ENCODE measurements around the gene COL15A1. TPM values are rescaled to one million over a fixed set of nuclear protein-coding genes. Genes with fewer than 3 reads are reported as not detected.

COL15A1 gene
- total RNA-seq, 2 experiments from 2014 or later: 0.12 to 0.14 TPM

DNA sequence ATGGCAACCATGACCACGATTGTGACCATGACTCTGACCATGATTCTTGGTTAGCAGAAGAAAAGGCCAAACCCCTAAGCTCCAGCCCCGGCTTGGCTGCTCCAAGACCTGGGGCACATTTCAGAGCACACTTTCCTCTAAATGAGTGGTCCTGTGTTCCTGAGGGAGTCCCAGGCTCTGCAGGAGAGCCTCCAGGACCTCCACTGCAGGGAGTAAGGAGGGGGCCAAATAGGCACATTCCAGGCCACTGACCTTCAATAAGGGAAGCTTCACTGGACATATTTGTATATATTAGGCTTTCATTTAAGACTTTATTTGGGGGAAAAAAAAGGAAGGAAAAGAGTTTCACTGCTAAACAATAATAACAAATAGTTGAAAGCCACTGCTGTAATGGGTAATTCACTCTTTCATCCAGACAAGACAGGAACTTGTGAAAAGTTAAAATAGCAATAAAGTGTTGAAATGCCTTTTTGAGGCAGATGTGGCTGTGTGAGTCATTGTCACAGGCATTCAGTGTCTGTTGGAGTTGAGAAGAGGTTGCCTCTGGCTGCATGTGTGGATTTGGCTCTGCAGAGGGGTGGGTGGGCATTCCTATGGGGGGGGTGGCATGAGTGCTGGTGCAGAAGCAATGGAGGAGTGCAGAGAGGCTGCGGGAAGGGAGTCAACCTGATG, 97.3 kb downstream of the COL15A1 start:
- CTCF ChIA-PET: interaction anchor here (1.2 kb wide), 1 partner anchor 145 kb away, joined by 3 read pairs; no protein-coding TSS in a partner anchor
- H3K27ac Mint-ChIP-seq: no peak overlapping the region
- DNase-seq: no peak
- H3K36me3 Mint-ChIP-seq: peaks cover 6% of the 10 kb centered on the region
- intact Hi-C loops (cut with micrococcal nuclease): no loop called here
- POLR2A ChIA-PET: no interaction called here
- peaks cover 14% of the 10 kb centered on the region for H3K9me3 Mint-ChIP-seq
- peaks cover 17% of the 10 kb centered on the region for H3K4me1 Mint-ChIP-seq (ENCODE audit: low read depth)
- no peak overlapping the region for H3K4me3 Mint-ChIP-seq
- H3K27me3 Mint-ChIP-seq: no peaks in the 10 kb centered on the region

DNA sequence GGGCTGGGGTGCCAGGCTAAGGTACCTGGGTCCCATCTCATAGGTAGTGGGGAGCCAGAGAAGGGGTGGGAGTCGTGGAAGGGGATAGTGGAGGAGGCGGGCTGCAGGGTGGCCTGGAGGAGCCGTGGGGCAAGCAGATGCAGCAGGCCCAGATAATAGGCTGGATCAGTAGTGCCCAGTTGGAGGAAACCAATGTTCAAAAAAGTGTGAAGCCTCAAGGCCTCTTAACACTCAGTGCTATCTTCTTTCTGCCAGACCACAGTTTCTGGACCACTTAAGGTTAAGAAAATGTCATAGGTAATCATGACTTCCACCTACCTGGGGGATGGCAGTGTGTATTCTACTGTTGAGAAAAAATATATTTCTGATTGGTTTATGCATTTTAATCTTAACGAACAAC, 97.9 kb downstream of the COL15A1 start:
- peaks cover 17% of the 10 kb centered on the region for H3K4me1 Mint-ChIP-seq (ENCODE audit: low read depth)
- no peak overlapping the region for H3K4me3 Mint-ChIP-seq
- H3K36me3 Mint-ChIP-seq: peaks cover 6% of the 10 kb centered on the region
- peaks cover 14% of the 10 kb centered on the region for H3K9me3 Mint-ChIP-seq
- H3K27me3 Mint-ChIP-seq: no peaks in the 10 kb centered on the region
- no peak for DNase-seq
- H3K27ac Mint-ChIP-seq: no peak overlapping the region
- ChIA-PET POLR2A (no interaction called here), CTCF (no interaction called here)
- intact Hi-C loops (cut with micrococcal nuclease): no loop called here

DNA sequence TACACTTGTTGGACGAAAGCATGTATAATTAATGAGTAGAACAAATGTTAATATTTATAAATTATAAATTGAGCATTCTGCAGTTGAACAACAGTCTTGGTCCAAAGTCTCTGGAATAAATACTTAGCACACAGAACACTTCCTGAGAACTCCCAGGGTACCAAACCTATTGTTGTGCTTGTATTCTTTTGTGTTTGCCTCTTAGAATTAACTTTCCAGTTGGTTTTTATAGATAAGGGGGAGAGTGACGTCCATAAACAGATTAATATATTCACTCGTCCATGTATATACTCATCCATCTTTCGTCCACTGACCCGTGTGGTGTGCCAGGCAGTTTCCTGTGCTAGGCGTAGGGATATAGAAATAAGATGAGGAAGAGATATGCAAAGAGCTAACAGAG, 98.9 kb downstream of the COL15A1 start:
- H3K4me3 Mint-ChIP-seq: no peak overlapping the region
- H3K9me3 Mint-ChIP-seq: peaks cover 14% of the 10 kb centered on the region
- peaks cover 6% of the 10 kb centered on the region for H3K36me3 Mint-ChIP-seq
- peaks cover 17% of the 10 kb centered on the region for H3K4me1 Mint-ChIP-seq (ENCODE audit: low read depth)
- ChIA-PET CTCF (no interaction called here), POLR2A (no interaction called here)
- H3K27me3 Mint-ChIP-seq: no peaks in the 10 kb centered on the region
- intact Hi-C loops (cut with micrococcal nuclease): no loop called here
- DNase-seq: no peak
- no peak overlapping the region for H3K27ac Mint-ChIP-seq

DNA sequence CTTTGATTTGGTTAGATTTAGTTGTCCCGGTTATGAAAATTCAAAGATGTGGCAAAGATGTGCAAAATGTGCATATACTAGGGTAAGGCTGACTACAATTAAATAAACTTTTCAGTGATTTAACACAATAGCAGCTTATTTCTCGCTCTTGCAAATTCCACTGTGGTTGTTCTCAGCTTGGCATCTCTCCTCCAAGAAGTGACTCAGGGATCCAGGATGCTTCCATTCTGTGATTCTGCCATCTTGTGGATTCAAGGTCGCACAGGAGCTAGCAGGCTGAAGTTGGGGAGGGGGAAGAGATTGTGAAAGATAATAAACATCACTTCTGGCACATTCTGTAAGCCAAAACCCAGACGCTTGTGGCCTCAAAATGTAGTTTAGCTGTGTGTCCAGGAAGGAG, 101.1 kb downstream of the COL15A1 start:
- Mint-ChIP-seq H3K27me3 (no peaks in the 10 kb centered on the region), H3K36me3 (peaks cover 6% of the 10 kb centered on the region), H3K4me3 (no peak overlapping the region), H3K9me3 (peaks cover 14% of the 10 kb centered on the region), H3K27ac (no peak overlapping the region), H3K4me1 (ENCODE audit: low read depth) (peaks cover 13% of the 10 kb centered on the region)
- intact Hi-C loops (cut with micrococcal nuclease): no loop called here
- ChIA-PET POLR2A (no interaction called here), CTCF (no interaction called here)
- DNase-seq: no peak

DNA sequence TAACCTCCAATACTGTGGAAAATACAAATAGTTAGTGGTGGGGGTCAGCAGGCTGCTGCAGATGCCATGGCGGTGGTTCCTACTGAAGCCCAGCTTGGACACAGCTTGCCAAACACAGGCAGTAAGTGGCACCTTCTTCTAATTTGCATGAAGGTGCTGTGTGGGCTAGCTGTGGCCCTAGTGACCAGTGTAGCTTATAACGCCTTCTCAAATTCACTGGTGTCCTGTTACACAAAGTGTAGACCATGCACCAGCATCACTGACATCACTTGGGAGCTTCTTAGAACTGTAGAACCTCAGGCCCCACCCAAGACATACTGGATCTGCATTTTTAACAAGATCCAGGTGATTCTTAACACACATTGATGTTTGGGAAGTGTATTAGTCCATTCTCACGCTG, 102.4 kb downstream of the COL15A1 start:
- Mint-ChIP-seq H3K4me1 (ENCODE audit: low read depth) (peaks cover 7% of the 10 kb centered on the region), H3K9me3 (peaks cover 14% of the 10 kb centered on the region), H3K36me3 (peaks cover 6% of the 10 kb centered on the region), H3K27me3 (no peaks in the 10 kb centered on the region), H3K4me3 (no peak overlapping the region), H3K27ac (no peak overlapping the region)
- no peak for DNase-seq
- CTCF ChIA-PET: no interaction called here
- POLR2A ChIA-PET: no interaction called here
- intact Hi-C loops (cut with micrococcal nuclease): no loop called here

DNA sequence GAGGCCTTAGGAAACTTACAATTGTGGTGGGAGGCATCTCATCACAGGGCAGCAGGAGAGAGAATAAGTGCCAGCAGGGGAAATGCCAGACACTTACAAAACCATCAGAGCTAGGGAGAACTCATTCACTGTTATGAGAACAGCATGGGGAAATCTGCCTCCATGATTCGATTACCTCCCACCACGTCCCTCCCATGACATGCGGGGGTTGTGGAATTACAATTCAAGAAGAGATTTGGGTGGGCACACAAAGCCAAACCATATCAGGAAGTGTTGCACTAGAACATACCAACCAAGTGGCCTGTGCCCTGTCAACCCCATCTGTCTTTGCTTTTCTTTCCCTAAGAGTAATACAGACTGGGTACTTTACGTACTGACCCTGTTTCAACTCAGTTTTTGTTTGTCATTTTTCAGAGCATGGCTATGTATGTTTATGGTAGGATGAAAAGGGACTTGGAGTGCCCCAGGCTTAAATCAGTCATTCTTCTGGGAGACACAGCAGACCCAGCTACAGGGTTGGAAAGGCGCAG, 102.9 kb downstream of the COL15A1 start:
- Mint-ChIP-seq H3K9me3 (peaks cover 14% of the 10 kb centered on the region), H3K4me3 (no peak overlapping the region), H3K27me3 (no peaks in the 10 kb centered on the region), H3K4me1 (ENCODE audit: low read depth) (peaks cover 6% of the 10 kb centered on the region), H3K27ac (no peak overlapping the region), H3K36me3 (peaks cover 6% of the 10 kb centered on the region)
- intact Hi-C loops (cut with micrococcal nuclease): no loop called here
- POLR2A ChIA-PET: no interaction called here
- DNase-seq: no peak
- CTCF ChIA-PET: no interaction called here

DNA sequence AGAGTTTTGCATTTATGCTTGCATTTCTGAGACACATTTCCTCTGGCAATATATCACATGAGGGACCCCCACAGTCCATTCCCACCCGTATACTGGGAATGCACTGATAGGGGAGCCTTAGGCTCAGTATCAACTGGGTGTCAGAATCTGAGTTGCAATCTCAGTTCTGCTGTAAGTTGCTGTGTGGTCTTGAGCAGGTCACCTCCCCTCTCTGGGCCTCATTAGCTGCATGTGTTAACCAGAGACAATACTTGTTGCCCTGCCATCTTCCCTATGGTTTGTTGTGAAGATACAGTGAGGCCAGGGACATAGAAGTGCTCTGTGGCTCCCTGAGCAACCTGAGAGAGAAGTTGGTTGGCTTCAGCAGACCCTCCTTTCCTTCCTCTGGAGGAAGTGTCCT, 105.5 kb downstream of the COL15A1 start:
- H3K4me3 Mint-ChIP-seq: no peak overlapping the region
- H3K27me3 Mint-ChIP-seq: no peaks in the 10 kb centered on the region
- CTCF ChIA-PET: no interaction called here

DNA sequence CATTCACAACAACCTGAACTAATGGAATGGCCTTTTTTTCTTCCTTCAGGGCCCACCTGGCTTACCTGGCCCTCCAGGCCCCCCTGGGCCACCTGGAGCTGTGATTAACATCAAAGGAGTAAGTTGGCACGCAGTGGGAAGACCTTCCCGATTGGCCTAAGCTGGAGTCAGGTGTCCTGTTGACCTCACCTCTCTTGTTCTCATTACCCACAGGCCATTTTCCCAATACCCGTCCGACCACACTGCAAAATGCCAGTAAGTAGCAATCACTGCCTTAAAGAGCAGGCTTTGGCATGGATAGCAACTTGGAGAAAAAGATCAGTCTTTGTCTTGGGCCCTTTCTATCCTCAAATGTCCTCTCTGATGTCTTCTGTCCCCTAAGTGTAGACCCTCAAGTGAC, 105.9 kb downstream of the COL15A1 start:
- CTCF ChIA-PET: no interaction called here
- no peak overlapping the region for H3K4me3 Mint-ChIP-seq
- no peaks in the 10 kb centered on the region for H3K27me3 Mint-ChIP-seq
- no peaks in the 10 kb centered on the region for H3K36me3 Mint-ChIP-seq
- intact Hi-C loops (cut with micrococcal nuclease): no loop called here
- peaks cover 6% of the 10 kb centered on the region for H3K9me3 Mint-ChIP-seq
- no peak for DNase-seq
- POLR2A ChIA-PET: no interaction called here
- H3K4me1 Mint-ChIP-seq (ENCODE audit: low read depth): peaks cover 20% of the 10 kb centered on the region
- H3K27ac Mint-ChIP-seq: no peak overlapping the region

More for the DNA sequence above, 105.5 kb downstream of the COL15A1 start:
- no peak for DNase-seq
- POLR2A ChIA-PET: no interaction called here
- peaks cover 10% of the 10 kb centered on the region for H3K9me3 Mint-ChIP-seq
- H3K27ac Mint-ChIP-seq: no peak overlapping the region
- peaks cover 19% of the 10 kb centered on the region for H3K4me1 Mint-ChIP-seq (ENCODE audit: low read depth)
- peaks cover 1% of the 10 kb centered on the region for H3K36me3 Mint-ChIP-seq
- intact Hi-C loops (cut with micrococcal nuclease): no loop called here

DNA sequence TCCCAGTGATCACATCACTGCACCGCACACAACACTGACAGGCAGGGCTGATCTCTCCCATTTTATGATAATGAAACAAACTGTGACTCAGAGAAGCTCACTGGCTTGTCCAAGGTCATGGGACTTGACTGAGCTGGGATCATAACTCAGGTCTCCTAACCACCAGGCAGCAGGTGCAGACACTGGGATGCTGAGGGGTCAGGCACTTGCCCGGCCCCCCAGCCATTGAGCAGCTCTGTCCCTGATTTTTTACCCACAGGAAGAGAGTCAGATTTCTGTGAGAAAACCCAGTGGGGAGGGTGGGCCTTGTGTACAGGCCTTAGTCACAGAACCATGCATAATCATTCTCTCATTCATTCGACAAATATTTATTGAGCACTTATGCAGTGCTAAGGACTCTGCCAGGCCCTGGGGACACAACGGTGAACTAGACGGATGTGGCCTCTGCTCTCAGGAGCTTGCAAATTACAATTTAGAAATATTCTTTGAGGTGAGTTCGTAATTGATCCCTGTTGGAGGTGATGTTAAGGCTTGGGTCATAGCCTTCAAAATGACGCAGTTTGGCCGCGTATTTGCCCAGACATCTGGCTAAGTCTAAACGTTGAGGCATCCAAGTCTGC, 106.7 kb downstream of the COL15A1 start:
- CTCF ChIA-PET: no interaction called here
- DNase-seq: no peak
- intact Hi-C loops (cut with micrococcal nuclease): no loop called here
- H3K27ac Mint-ChIP-seq: no peak overlapping the region
- H3K36me3 Mint-ChIP-seq: no peaks in the 10 kb centered on the region
- POLR2A ChIA-PET: no interaction called here
- no peak overlapping the region for H3K4me3 Mint-ChIP-seq
- peaks cover 1% of the 10 kb centered on the region for H3K9me3 Mint-ChIP-seq
- H3K4me1 Mint-ChIP-seq (ENCODE audit: low read depth): peaks cover 23% of the 10 kb centered on the region
- no peaks in the 10 kb centered on the region for H3K27me3 Mint-ChIP-seq

DNA sequence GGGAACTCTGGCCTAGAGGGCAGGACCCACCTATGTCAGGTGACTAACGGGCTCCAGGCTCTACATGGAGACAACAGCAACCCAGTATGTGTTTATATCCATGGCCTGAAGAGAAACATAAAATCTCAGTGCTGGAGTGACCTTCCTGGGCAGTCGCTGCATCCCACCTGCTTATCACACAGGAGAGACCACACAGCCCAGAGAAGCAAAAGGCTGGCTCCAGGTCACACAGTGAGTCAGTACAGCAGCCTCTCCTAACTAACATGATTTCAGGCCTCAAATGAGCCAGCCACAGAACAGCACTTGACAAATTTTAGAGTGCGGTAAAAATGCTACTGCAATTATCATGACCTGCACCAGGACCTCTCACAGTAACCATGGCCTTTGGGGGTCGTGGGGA, 107.2 kb downstream of the COL15A1 start:
- no peaks in the 10 kb centered on the region for H3K36me3 Mint-ChIP-seq
- peaks cover 27% of the 10 kb centered on the region for H3K4me1 Mint-ChIP-seq (ENCODE audit: low read depth)
- no peaks in the 10 kb centered on the region for H3K9me3 Mint-ChIP-seq
- no peak for DNase-seq
- no peak overlapping the region for H3K27ac Mint-ChIP-seq
- H3K4me3 Mint-ChIP-seq: no peak overlapping the region
- POLR2A ChIA-PET: no interaction called here
- no peaks in the 10 kb centered on the region for H3K27me3 Mint-ChIP-seq
- intact Hi-C loops (cut with micrococcal nuclease): no loop called here
- CTCF ChIA-PET: interaction anchor here (0.9 kb wide), 1 partner anchor 134 kb away, joined by 3 read pairs; no protein-coding TSS in a partner anchor

DNA sequence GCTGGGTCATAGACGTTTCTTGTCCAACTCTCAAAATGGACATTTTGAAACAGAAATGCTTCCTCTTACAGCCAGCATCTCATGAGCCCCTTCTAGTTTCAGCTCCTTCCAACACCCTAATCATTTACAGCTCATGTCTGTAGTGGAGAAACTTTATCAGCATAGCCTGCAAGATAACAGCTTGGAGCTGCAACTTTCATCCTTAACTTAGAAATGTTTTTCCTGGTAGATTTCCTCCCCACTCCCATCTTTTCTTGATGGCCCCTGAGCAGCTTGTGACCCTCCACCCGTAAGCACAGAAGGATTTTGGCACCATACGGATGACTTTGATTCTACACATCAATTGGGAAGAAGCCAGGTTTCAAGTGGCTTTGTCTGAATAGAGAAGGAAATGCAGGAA, 107.7 kb downstream of the COL15A1 start:
- Mint-ChIP-seq H3K36me3 (no peaks in the 10 kb centered on the region), H3K4me1 (ENCODE audit: low read depth) (peaks cover 32% of the 10 kb centered on the region), H3K27me3 (no peaks in the 10 kb centered on the region), H3K9me3 (no peaks in the 10 kb centered on the region), H3K4me3 (no peak overlapping the region), H3K27ac (no peak overlapping the region)
- CTCF ChIA-PET: interaction anchor here (0.9 kb wide), 1 partner anchor 133 kb away, joined by 3 read pairs; no protein-coding TSS in a partner anchor
- POLR2A ChIA-PET: no interaction called here
- intact Hi-C loops (cut with micrococcal nuclease): no loop called here
- no peak for DNase-seq

DNA sequence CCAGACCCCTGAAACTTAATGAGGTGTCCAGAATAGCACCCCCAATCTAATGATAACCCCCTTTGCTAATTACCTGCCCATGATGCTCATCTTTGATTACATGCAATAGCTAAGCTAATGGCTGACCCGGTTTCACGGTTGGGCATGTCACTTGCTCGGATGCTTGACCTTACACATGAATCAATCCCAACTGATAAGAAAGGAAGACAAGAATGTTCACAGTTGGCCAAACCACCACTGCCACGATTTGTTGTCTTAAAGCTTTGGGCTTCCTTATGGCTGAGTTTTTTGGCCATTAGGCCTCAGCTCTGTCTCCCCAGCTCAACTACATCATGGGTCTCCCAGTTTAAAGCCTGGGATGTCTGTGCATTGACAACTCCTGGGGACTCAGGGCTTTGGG, 108.1 kb downstream of the COL15A1 start:
- intact Hi-C loops (cut with micrococcal nuclease): no loop called here
- H3K4me1 Mint-ChIP-seq (ENCODE audit: low read depth): peaks cover 36% of the 10 kb centered on the region
- no peak overlapping the region for H3K4me3 Mint-ChIP-seq
- no peaks in the 10 kb centered on the region for H3K27me3 Mint-ChIP-seq
- POLR2A ChIA-PET: no interaction called here
- CTCF ChIA-PET: interaction anchor here (0.9 kb wide), 1 partner anchor 133 kb away, joined by 3 read pairs; no protein-coding TSS in a partner anchor
- no peak for DNase-seq
- no peaks in the 10 kb centered on the region for H3K36me3 Mint-ChIP-seq
- no peak overlapping the region for H3K27ac Mint-ChIP-seq
- no peaks in the 10 kb centered on the region for H3K9me3 Mint-ChIP-seq
